Suppressor macrophage (primary cell): ENCODE results near the gene IGF2BP2.
"Not testable (repeated sequence)": the region's sequence is repeated elsewhere in the genome, so short reads cannot be mapped to it uniquely, and the experiment has no call there.

Experiments
- DNase-seq, 4 experiments: peaks; one replicate each; pipeline ENCODE4 v3.0.0-alpha.2; 2020 to 2022

IGF2BP2 gene

GRCh38 chr3:185638651-185639050, 186.2 kb downstream of the IGF2BP2 start:
- not testable (repeated sequence) for DNase-seq

GRCh38 chr3:185637388-185637787, 187.5 kb downstream of the IGF2BP2 start:
- DNase-seq = no peak

DNA sequence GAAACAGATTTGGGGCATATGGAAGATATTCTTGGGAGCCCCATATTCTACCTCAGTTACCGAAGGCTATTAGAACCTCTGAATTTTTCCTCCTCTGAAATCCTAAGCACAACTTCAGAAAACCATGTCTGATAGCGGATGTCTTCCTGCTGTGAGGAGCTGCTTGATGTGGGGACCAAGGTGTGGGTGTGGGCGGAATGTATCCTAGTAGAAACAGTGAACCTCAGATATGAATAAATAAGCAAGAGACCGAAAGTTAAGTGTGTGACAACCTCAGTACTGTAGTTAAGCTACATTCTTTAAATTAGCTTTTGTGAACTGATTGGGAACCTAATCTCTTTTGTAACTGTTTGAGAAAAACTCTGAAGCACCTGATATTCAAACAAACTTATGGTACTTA, 191.8 kb downstream of the IGF2BP2 start:
- no peak for DNase-seq

- DNase-seq = no peak
Observed at GRCh38 chr3:185631508-185632206, 193.2 kb downstream of the IGF2BP2 start.

DNA sequence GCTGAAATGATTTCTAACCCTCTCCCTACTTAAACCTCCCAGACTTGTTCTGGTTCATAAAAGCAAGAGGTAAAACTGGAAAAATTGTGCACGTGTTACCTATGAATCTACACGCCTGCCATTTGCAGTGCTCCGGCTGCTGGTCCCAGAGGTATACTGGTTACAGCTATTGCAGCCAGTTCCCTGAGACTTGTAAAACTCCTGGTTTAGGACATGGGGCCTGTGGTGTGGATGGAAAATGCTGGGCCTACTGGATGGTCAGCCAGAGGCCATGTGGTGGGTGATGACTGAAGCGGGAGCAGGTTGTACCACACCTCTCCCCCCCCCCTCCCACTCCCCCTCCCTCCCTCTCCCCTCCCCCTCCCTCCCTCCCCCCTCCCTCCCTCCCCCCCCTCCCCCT, 193.7 kb downstream of the IGF2BP2 start:
- DNase-seq = no peak

DNA sequence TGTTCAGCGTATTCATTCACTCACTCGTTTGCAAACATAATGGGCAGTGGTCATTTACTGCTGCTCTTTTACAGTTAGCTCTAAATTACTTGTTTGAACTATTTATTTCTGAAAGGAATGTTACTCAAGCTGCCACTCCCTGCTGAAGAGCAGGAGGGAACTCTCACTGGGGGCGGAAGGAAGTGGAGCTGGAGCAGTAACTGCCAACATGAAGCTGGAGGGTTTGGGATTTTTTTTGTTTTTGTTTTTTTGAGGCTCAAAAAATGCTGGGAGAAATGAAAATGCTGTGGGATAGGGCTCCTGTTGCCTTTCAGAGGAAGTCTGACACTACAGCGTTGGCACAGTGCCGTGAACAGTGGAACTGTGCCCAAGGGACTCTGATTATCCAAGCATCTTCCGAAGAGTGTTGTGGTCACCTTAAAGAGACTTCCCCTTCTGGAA, 194.6 kb downstream of the IGF2BP2 start:
- peak; percentile 21 to 44 (median 29) for DNase-seq

GRCh38 chr3:185629554-185630181, 195.2 kb downstream of the IGF2BP2 start:
- DNase-seq = no peak

- no peak for DNase-seq
Observed at GRCh38 chr3:185625784-185626183, 199.1 kb downstream of the IGF2BP2 start.

DNA sequence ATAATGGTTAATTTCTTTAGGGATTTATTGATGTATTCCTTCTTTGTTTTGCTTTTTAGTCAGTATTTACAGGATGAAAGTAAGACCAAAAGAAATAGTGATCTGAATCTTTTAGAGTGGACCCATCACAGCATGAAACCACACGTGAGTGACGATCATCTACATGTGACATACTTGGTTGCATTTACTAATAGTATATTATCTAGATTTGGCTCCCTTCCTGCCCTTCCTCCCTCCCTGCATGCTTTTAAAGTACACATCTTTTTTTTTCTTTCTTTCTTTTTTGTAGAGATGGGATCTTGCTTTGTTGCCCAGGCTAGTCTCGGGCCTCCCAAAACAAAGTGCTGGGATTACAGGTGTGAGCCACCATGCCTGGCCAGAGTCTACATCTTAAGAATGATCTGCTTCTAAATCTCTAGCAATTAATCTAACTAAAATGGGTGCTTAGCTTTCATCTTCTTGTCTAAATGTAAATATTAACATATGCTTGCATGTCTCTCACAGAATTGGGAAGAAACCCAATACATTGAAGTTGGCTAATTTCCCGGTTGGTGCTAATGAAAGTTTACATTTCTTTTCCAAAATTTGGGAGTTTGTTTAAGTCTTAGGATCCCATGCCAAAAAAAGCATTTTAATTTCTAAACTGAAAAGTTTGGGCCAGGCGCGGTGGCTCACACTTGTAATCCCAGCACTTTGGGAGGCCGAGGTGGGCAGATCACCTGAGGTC, 200.7 kb downstream of the IGF2BP2 start:
- no peak for DNase-seq

- no peak for DNase-seq
Observed at GRCh38 chr3:185613016-185613415, 211.8 kb downstream of the IGF2BP2 start.

GRCh38 chr3:185606196-185606595, 218.6 kb downstream of the IGF2BP2 start:
- no peak for DNase-seq

DNA sequence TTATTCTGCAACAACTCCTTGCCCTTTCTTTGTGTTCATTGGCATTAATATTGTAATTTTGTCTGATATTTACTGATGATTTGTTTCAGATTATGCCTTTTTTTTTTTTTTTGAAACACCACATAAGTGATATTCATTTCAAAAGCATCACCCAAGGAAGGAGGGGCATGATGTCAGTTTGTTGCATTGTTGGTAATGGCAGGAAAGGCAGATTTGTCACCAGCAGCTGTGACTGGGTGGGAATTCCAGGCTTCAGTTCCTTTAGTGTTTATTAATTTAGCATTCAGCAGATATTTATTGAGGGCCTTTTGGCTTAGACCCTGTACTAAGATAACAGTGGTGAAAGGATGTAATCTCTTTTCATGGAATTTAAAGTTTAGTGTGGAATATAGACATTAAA, 219.3 kb downstream of the IGF2BP2 start:
- DNase-seq = no peak

GRCh38 chr3:185595526-185595925, 229.3 kb downstream of the IGF2BP2 start:
- DNase-seq = peak; percentile 19 to 74 (median 52)

- DNase-seq = no peak
Observed at GRCh38 chr3:185594073-185594472, 230.8 kb downstream of the IGF2BP2 start.
